Activated CD4-positive, alpha-beta memory T cell treated with anti-CD3 and anti-CD28 coated beads, Interleukin-2, amount 10 ng/mL, durations not matched to agents 7 days and 5 days (primary cell): Measurements from ENCODE around the gene MYOCD. TPM values are rescaled to one million over a fixed set of nuclear protein-coding genes. Genes with fewer than 3 reads are reported as not detected.

Source experiments
- CTCF ChIA-PET: fragments of 350-600 bp; sonication (Branson Sonifier 250); formaldehyde crosslinking; loops from one replicate; lab custom pipeline; 2021; ENCODE audit warnings: antibody characterized with exemption, inconsistent platforms; lab: Charles Lee
- POLR2A ChIA-PET: fragments of 350-600 bp; sonication (Branson Sonifier 250); formaldehyde crosslinking; loops from one replicate; lab custom pipeline; 2021; ENCODE audit warnings: antibody characterized with exemption; lab: Charles Lee
- DNase-seq: peaks from one replicate; pipeline ENCODE4 v3.0.0-alpha.2; 2020
- H3K27ac Mint-ChIP-seq: one replicate; pipeline ENCODE4 v1.8.0; 2021; ENCODE audit warnings: mild to moderate bottlenecking, mixed read lengths
- H3K27me3 Mint-ChIP-seq: one replicate; pipeline ENCODE4 v1.8.0; 2021; ENCODE audit warnings: mixed read lengths
- H3K36me3 Mint-ChIP-seq: one replicate; pipeline ENCODE4 v1.8.0; 2021; ENCODE audit warnings: low read depth, mixed read lengths
- H3K4me1 Mint-ChIP-seq: one replicate; pipeline ENCODE4 v1.8.0; 2021; ENCODE audit warnings: mixed read lengths
- H3K4me3 Mint-ChIP-seq: one replicate; pipeline ENCODE4 v1.8.0; 2021; ENCODE audit warnings: mild to moderate bottlenecking, mixed read lengths
- H3K9me3 Mint-ChIP-seq: one replicate; pipeline ENCODE4 v1.8.0; 2021; ENCODE audit warnings: mixed read lengths
- total RNA-seq, 2 experiments: library from RNA; stranded (reverse); gene quantifications; one replicate each; pipeline ENCODE4 v1.2.3, GENCODE V29; 2021

Gene MYOCD
- total RNA-seq, 2 experiments from 2014 or later, result not detected

DNA sequence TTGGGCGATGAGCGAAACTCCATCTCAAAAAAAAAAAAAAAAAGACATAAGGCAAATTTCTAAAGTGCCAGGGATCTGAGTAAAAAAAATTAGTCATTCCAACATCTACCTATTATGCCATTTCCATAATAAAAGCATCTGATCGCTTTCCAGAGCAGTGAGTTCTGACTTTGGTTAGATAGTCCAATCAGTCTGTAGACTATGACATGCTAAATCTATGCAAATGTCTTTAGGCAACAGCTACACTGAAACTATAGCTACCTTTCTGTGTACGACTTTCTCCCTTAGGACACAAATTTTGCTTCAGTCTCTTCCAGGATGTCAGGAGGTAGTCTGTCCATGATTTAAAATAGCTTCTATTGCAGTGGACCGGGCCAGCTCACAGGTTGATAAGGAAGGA, 64.7 kb downstream of the MYOCD start:
- Mint-ChIP-seq H3K9me3 (peaks cover 12% of the 10 kb centered on the region), H3K4me3 (no peak overlapping the region), H3K27me3 (no peaks in the 10 kb centered on the region), H3K36me3 (no peaks in the 10 kb centered on the region), H3K4me1 (no peaks in the 10 kb centered on the region), H3K27ac (no peak overlapping the region)
- no peak for DNase-seq
- ChIA-PET POLR2A (no interaction called here), CTCF (no interaction called here)

DNA sequence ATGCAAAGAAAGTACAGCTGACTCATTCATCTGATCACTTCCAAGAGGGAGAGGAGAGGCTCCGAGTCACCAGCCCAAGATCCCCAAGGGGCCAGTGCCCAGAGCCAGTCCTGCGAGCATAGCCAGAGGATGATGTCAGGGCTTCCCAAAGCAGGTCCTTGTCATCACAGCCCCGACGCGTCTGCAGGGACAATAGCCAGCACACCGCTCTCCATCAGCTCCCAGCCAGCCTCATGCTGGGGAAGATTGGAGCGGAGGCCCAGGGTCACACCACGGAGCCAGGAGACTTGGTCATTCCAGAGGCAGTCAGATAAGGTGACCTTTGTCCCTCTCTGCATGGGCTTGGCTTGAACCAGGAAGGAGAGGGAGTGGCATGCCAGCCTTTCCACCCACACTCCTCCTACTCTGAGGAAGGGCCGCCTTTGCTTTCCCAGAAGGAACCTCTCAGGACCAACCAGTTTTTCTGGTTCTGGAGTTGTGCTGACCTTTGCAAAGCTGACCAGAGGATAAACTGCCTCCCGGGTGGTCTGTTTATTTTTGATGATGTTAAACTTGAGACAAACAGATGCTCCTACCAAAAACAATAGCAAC, 65.3 kb downstream of the MYOCD start:
- Mint-ChIP-seq H3K4me3 (no peak overlapping the region), H3K9me3 (peaks cover 12% of the 10 kb centered on the region), H3K27me3 (no peaks in the 10 kb centered on the region), H3K4me1 (no peaks in the 10 kb centered on the region), H3K27ac (no peak overlapping the region), H3K36me3 (no peaks in the 10 kb centered on the region)
- no peak for DNase-seq
- CTCF ChIA-PET, result no interaction called here
- POLR2A ChIA-PET, result no interaction called here

- H3K4me3 Mint-ChIP-seq, result no peak overlapping the region
- ChIA-PET POLR2A (no interaction called here), CTCF (no interaction called here)
- H3K4me1 Mint-ChIP-seq, result no peaks in the 10 kb centered on the region
- peaks cover 12% of the 10 kb centered on the region for H3K9me3 Mint-ChIP-seq
- H3K36me3 Mint-ChIP-seq, result no peaks in the 10 kb centered on the region
- H3K27ac Mint-ChIP-seq, result no peak overlapping the region
- H3K27me3 Mint-ChIP-seq, result no peaks in the 10 kb centered on the region
- DNase-seq, result no peak
These were observed 66.1 kb downstream of the MYOCD start for GRCh38 chr17:12731839-12732238.

DNA sequence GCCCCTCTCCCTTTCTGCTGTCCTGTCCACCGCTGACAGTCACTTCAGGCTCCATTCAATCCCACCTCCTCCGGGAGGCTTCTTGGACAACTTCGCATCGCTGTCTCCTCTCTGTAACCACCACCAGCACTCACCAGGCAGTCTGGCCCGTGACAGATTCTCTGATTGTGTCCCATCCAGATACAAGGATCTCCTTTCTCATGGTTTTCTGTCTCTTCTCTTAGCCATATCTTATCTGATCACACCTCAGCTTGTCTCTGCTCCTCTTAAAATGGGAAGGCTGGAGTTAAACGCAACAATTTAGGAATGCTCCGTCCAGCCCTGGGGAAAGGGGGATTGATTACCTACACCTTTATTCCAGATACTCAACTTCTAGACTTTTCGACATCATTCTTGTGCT, 66.7 kb downstream of the MYOCD start:
- POLR2A ChIA-PET, result no interaction called here
- H3K4me3 Mint-ChIP-seq, result no peak overlapping the region
- no peak for DNase-seq
- CTCF ChIA-PET, result no interaction called here
- peaks cover 12% of the 10 kb centered on the region for H3K9me3 Mint-ChIP-seq
- H3K27ac Mint-ChIP-seq, result no peak overlapping the region
- H3K4me1 Mint-ChIP-seq, result no peaks in the 10 kb centered on the region
- H3K27me3 Mint-ChIP-seq, result no peaks in the 10 kb centered on the region
- H3K36me3 Mint-ChIP-seq, result no peaks in the 10 kb centered on the region

DNA sequence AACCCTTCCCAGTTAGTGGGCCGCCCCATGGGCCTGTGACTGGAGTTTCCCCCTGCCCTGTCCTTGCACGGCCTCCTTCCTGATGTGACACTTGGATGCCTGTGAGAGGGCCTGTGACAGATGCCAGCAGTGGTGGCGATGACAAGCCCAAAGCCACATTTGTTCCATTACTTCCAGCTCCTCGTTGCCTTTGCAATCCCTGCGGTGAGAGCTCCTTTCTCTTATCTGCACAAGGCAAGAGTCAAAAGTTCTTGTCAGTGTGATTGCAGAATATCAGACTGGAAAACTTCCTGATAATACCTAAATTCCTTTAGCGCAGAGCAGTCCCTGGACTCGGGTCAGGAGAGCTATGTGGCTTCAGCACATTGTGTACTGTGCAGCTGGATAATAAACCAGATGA, 69.2 kb downstream of the MYOCD start:
- Mint-ChIP-seq H3K4me3 (no peak overlapping the region), H3K27ac (no peak overlapping the region), H3K4me1 (no peaks in the 10 kb centered on the region), H3K36me3 (no peaks in the 10 kb centered on the region), H3K9me3 (peaks cover 9% of the 10 kb centered on the region), H3K27me3 (no peaks in the 10 kb centered on the region)
- no peak for DNase-seq
- POLR2A ChIA-PET, result no interaction called here
- CTCF ChIA-PET, result no interaction called here

- Mint-ChIP-seq H3K36me3 (no peaks in the 10 kb centered on the region), H3K4me1 (no peaks in the 10 kb centered on the region), H3K9me3 (peaks cover 9% of the 10 kb centered on the region), H3K27me3 (no peaks in the 10 kb centered on the region), H3K27ac (no peak overlapping the region), H3K4me3 (no peak overlapping the region)
- POLR2A ChIA-PET, result no interaction called here
- DNase-seq, result no peak
- CTCF ChIA-PET, result no interaction called here
These were observed 69.8 kb downstream of the MYOCD start for GRCh38 chr17:12735517-12735916.

DNA sequence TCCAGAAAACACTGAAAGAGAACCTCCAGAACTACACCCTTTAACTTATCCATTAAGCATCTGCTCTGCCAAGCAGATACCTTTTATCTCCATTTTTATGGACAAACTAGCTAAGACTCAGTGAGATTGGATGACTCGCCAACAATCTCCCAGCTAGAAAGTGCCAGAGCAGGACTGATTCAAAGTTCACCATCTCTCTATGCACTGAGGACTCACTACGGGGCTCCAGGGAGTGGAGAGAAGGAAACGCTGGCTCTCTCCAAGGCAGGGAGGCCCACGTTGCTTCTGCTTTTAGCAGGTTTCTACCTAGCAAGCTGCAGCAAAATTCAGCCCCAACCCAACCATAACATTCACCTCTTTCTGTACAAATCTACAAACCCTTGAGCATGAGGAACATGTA, 70.8 kb downstream of the MYOCD start:
- POLR2A ChIA-PET, result no interaction called here
- Mint-ChIP-seq H3K27me3 (no peaks in the 10 kb centered on the region), H3K27ac (no peak overlapping the region), H3K4me3 (no peak overlapping the region), H3K36me3 (no peaks in the 10 kb centered on the region), H3K4me1 (no peaks in the 10 kb centered on the region), H3K9me3 (peaks cover 9% of the 10 kb centered on the region)
- no peak for DNase-seq
- CTCF ChIA-PET, result no interaction called here

DNA sequence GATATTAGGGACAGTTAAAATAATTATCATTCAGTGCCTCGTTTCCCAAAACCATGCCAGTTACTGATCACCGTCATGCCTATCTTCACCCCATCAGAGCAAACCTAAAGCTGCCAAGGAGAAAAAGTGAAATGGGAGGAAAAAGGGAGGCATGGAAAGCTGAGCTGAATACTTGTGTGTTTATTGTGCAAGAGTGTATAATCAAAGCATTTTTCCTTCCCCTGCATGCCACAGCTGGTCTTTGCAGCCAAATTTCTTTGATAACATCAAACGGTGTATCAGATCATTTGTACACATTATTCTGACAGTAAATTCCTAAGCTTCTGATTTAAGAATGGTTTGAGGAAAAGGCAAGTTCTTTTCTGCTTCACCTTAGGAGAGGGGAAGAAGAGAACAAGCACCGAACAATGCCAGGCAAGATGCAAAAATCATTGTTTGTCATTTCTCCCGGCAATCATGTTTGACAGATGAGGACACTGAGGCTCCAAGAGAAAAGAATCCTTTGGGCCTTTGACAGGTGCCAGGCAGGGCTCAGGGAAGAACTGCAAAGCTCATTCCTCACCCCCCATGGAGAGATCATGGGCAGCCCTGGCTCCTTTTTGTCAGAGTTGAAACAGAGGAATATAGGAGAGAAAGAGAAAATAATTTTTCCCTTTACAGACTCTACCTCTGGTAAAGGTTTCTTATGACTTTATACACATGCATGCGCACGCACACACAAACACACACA, 72.2 kb downstream of the MYOCD start:
- DNase-seq, result no peak
- Mint-ChIP-seq H3K4me1 (no peaks in the 10 kb centered on the region), H3K36me3 (no peaks in the 10 kb centered on the region), H3K9me3 (no peaks in the 10 kb centered on the region), H3K27ac (no peak overlapping the region), H3K4me3 (no peak overlapping the region), H3K27me3 (no peaks in the 10 kb centered on the region)
- CTCF ChIA-PET, result no interaction called here
- POLR2A ChIA-PET, result no interaction called here

- Mint-ChIP-seq H3K4me3 (no peak overlapping the region), H3K9me3 (no peaks in the 10 kb centered on the region), H3K4me1 (no peaks in the 10 kb centered on the region), H3K27ac (no peak overlapping the region), H3K27me3 (no peaks in the 10 kb centered on the region), H3K36me3 (no peaks in the 10 kb centered on the region)
- ChIA-PET POLR2A (no interaction called here), CTCF (no interaction called here)
- no peak for DNase-seq
These were observed 72.9 kb downstream of the MYOCD start for GRCh38 chr17:12738624-12739023.

DNA sequence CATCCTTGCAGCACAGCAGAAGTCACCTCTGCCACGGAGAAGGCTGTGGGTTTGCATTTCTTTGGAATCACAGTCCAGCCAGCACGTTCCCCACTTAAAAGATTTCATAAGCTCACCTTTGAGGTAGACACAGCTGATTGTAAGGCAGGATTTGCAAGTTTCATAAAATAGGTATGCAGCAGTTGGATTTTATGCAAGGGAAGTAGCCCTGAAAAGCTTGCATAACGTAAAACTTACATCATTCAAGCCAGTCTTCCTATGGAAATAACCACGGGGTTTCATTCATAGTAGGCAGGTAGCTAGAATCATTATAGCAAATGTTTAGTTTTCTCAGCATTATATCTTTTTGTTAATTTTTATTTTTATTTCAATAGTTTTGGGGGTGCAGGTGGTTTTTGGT, 73.8 kb downstream of the MYOCD start:
- no peaks in the 10 kb centered on the region for H3K9me3 Mint-ChIP-seq
- no peak overlapping the region for H3K4me3 Mint-ChIP-seq
- H3K27me3 Mint-ChIP-seq, result no peaks in the 10 kb centered on the region
- no peaks in the 10 kb centered on the region for H3K4me1 Mint-ChIP-seq
- no peak for DNase-seq
- POLR2A ChIA-PET, result no interaction called here
- H3K27ac Mint-ChIP-seq, result no peak overlapping the region
- CTCF ChIA-PET, result no interaction called here
- H3K36me3 Mint-ChIP-seq, result no peaks in the 10 kb centered on the region

DNA sequence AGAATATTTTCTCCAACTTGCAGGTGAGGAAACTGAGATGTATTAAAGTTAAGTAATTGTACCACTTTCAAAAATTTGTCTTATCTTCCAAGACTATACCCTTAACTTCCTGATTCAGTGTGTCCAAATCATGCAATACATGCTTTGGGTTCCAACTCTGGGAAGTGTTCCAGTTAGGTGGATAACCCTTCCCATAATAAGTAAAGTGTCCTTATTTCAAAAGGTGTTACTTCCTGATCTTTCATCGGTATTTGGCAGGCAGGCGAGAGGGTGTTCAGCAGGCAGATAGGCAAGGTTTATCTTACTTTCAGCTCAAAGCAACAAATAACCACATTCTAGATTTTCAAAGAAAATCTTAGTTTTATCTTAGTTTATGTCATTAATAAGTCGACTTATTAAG, 77.4 kb downstream of the MYOCD start:
- no peak overlapping the region for H3K4me3 Mint-ChIP-seq
- no peak for DNase-seq
- H3K27ac Mint-ChIP-seq, result no peak overlapping the region
- H3K27me3 Mint-ChIP-seq, result no peaks in the 10 kb centered on the region
- POLR2A ChIA-PET, result no interaction called here
- CTCF ChIA-PET, result interaction anchor here (1.0 kb wide), 1 partner anchor 37 kb away, joined by 4 read pairs; no protein-coding TSS in a partner anchor
- peaks cover 5% of the 10 kb centered on the region for H3K9me3 Mint-ChIP-seq
- H3K36me3 Mint-ChIP-seq, result no peaks in the 10 kb centered on the region
- no peaks in the 10 kb centered on the region for H3K4me1 Mint-ChIP-seq

DNA sequence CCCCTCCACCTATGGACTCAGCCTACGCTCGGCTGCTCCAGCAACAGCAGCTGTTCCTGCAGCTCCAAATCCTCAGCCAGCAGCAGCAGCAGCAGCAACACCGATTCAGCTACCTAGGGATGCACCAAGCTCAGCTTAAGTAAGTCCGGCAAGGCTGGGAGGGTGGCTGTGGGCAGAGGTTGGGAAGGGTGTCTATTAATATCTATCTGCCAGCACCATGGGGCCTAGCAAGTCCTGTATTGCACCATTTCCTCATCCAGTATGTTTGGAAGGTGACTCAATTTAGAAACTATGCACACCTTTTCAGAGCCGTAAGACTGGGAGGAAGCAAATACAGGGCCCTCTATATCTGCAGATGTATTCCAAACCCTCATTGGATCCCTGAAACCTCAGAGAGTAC, 78.6 kb downstream of the MYOCD start:
- no peak overlapping the region for H3K4me3 Mint-ChIP-seq
- H3K27ac Mint-ChIP-seq, result no peak overlapping the region
- peaks cover 5% of the 10 kb centered on the region for H3K9me3 Mint-ChIP-seq
- no peaks in the 10 kb centered on the region for H3K4me1 Mint-ChIP-seq
- CTCF ChIA-PET, result no interaction called here
- DNase-seq, result no peak
- H3K36me3 Mint-ChIP-seq, result no peaks in the 10 kb centered on the region
- no peaks in the 10 kb centered on the region for H3K27me3 Mint-ChIP-seq
- POLR2A ChIA-PET, result no interaction called here

- POLR2A ChIA-PET, result no interaction called here
- Mint-ChIP-seq H3K4me3 (no peak overlapping the region), H3K9me3 (peaks cover 5% of the 10 kb centered on the region), H3K27ac (no peak overlapping the region), H3K36me3 (no peaks in the 10 kb centered on the region), H3K27me3 (no peaks in the 10 kb centered on the region), H3K4me1 (no peaks in the 10 kb centered on the region)
- CTCF ChIA-PET, result no interaction called here
- DNase-seq, result no peak
These were observed 79.1 kb downstream of the MYOCD start for GRCh38 chr17:12744786-12745185.

DNA sequence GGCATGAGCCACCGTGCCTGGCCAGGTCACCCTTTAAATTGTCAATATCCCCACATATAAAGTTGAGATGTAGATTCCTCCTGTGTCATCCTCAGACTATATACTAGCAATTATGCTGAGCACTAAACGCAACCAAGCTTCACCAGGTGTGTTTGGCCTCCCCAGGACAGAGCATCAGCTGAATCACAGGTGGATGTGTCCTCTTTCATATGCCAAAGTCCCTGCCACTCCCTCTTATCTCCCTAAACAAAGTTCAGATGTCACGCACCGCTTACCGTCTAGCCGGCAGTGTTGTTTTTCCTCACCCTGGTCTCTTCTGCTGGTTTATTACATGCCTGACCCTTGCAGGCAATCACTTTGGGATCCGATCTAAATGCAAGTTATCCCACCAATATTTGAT, 79.8 kb downstream of the MYOCD start:
- no peaks in the 10 kb centered on the region for H3K36me3 Mint-ChIP-seq
- ChIA-PET CTCF (no interaction called here), POLR2A (no interaction called here)
- H3K27ac Mint-ChIP-seq, result no peak overlapping the region
- peaks cover 5% of the 10 kb centered on the region for H3K9me3 Mint-ChIP-seq
- no peak overlapping the region for H3K4me3 Mint-ChIP-seq
- DNase-seq, result no peak
- no peaks in the 10 kb centered on the region for H3K4me1 Mint-ChIP-seq
- H3K27me3 Mint-ChIP-seq, result no peaks in the 10 kb centered on the region
